HEK293T (cell line): ENCODE measurements around the gene TUBB4A.

ENCODE experiments used
- ARNT ChIP-seq: fragments of 450-650 bp; IDR thresholded peaks from 2 replicates; pipeline ENCODE4 v1.6.1; 2017; ENCODE audit warnings: mild to moderate bottlenecking
- BHLHE40 ChIP-seq: fragments of 450-650 bp; IDR thresholded peaks from 2 replicates; pipeline ENCODE4 v1.6.1; 2016; ENCODE audit warnings: mild to moderate bottlenecking, moderate library complexity, borderline replicate concordance
- CTBP1 ChIP-seq: fragments of 450-650 bp; IDR thresholded peaks from 2 replicates; pipeline ENCODE4 v1.6.1; 2016; ENCODE audit warnings: borderline replicate concordance
- ELF4 ChIP-seq: fragments of 450-650 bp; IDR thresholded peaks from 2 replicates; pipeline ENCODE4 v1.6.1; 2017; ENCODE audit warnings: antibody characterized with exemption
- FOXA1 ChIP-seq: fragments of 450-650 bp; IDR thresholded peaks from 2 replicates; pipeline ENCODE4 v1.6.1; 2016; ENCODE audit warnings: mild to moderate bottlenecking
- FOXK2 ChIP-seq: fragments of 450-650 bp; IDR thresholded peaks from 2 replicates; pipeline ENCODE4 v1.6.1; 2016; ENCODE audit warnings: mild to moderate bottlenecking
- FOXM1 ChIP-seq: fragments of 450-650 bp; IDR thresholded peaks from 2 replicates; pipeline ENCODE4 v1.6.1; 2017; ENCODE audit warnings: mild to moderate bottlenecking, borderline replicate concordance
- HDGF ChIP-seq: fragments of 450-650 bp; IDR thresholded peaks from 2 replicates; pipeline ENCODE4 v1.6.1; 2017; ENCODE audit warnings: antibody characterized with exemption, borderline replicate concordance
- L3MBTL2 ChIP-seq: fragments of 450-650 bp; conservative IDR thresholded peaks from 2 replicates; pipeline ENCODE4 v1.6.1; 2016; ENCODE audit warnings: mild to moderate bottlenecking
- LEF1 ChIP-seq: fragments of 450-650 bp; IDR thresholded peaks from 2 replicates; pipeline ENCODE4 v1.6.1; 2017; ENCODE audit warnings: mild to moderate bottlenecking, borderline replicate concordance
- NFRKB ChIP-seq: fragments of 450-650 bp; IDR thresholded peaks from 2 replicates; pipeline ENCODE4 v1.6.1; 2016; ENCODE audit warnings: mild to moderate bottlenecking, moderate library complexity
- SP1 ChIP-seq: fragments of 450-650 bp; IDR thresholded peaks from 2 replicates; pipeline ENCODE4 v1.6.1; 2017
- SUZ12 ChIP-seq: fragments of 450-650 bp; IDR thresholded peaks from 2 replicates; pipeline ENCODE4 v1.6.1; 2016; ENCODE audit warnings: mild to moderate bottlenecking
- TARDBP ChIP-seq: fragments of 450-650 bp; IDR thresholded peaks from 2 replicates; pipeline ENCODE4 v1.6.1; 2016

GRCh38 chr19:6472713-6473112 lies 29.4 kb downstream of the TUBB4A start:
- TF ChIP-seq CTBP1 (no peak), BHLHE40 (no peak), SP1 (no peak), SUZ12 (no peak), FOXK2 (no peak), FOXM1 (no peak), LEF1 (no peak), ELF4 (no peak), NFRKB (no peak), FOXA1 (no peak), ARNT (no peak), HDGF (no peak), L3MBTL2 (no peak), TARDBP (no peak)
